Measurements from ENCODE around the gene LRP8.

- TF ChIP-seq POLR2A (IDR thresholded peaks at IDR 0.05; ENCODE audit: low read length) (peak; percentile 87), GATA1 (IDR thresholded peaks at IDR 0.05; ENCODE audit: low read depth, low read length) (no peak)
These were observed 107.5 kb downstream of the LRP8 start, which contains the start of gene CZIB for GRCh38 chr1:53220171-53220961.
